ENCODE measurements around the gene PKMYT1. TPM values are rescaled to one million over a fixed set of nuclear protein-coding genes. Genes with fewer than 3 reads are reported as not detected.
A peak's percentile ranks its signal among the peaks of the same experiment; 100 is the strongest.

PKMYT1 gene
- total and polyA plus RNA-seq, 9 of the 15 experiments (the other 6 are each of a cell fraction or from before 2014, with no cell fraction given), result 8.7 to 201 (median 37.8) TPM

- TF ChIP-seq PTRF (tag; IDR thresholded peaks at IDR 0.05), result no peak
- no peak for TF ChIP-seq EWSR1 (IDR thresholded peaks at IDR 0.05; ENCODE audit: borderline replicate concordance, low read depth, partially characterized antibody)
- TF ChIP-seq SPI1 (IDR thresholded peaks at IDR 0.05; ENCODE audit: borderline replicate concordance, low read depth, low read length), result no peak
- TF ChIP-seq CREM (IDR thresholded peaks at IDR 0.05; ENCODE audit: low read depth), result peak; percentile 95
- TF ChIP-seq MAZ (CRISPR knock-in tag; conservative IDR thresholded peaks at IDR 0.05 in 1 of 2, IDR thresholded peaks at IDR 0.05 in 1 of 2), result peak in 1 of 2 experiments; percentile 23; a peak in 1 of 4 replicates
- TF ChIP-seq SP1 (CRISPR knock-in tag; IDR thresholded peaks at IDR 0.05), result peak; percentile 73; the same call in 1 of the 2 replicates
- no peak for TF ChIP-seq TCF15 (CRISPR knock-in tag; IDR thresholded peaks at IDR 0.05)
- TF ChIP-seq ZNF449 (CRISPR knock-in tag; IDR thresholded peaks at IDR 0.05), result no peak
- TF ChIP-seq FOS (IDR thresholded peaks at IDR 0.05; ENCODE audit: extremely low read depth, insufficient read length), result no peak
- no peak for TF ChIP-seq MYNN (IDR thresholded peaks at IDR 0.05)
- TF ChIP-seq MYNN (CRISPR knock-in tag; IDR thresholded peaks at IDR 0.05), result no peak
- TF ChIP-seq SMARCC2 (IDR thresholded peaks at IDR 0.05; ENCODE audit: low read depth), result 0 out of 2 replicates have a peak, but pooled peaks have one; percentile 37
- no peak for TF ChIP-seq RBM22 (IDR thresholded peaks at IDR 0.05; ENCODE audit: low read depth, low read length, poor library complexity, severe bottlenecking)
- TF ChIP-seq TBP (optimal IDR thresholded peaks at IDR 0.05; ENCODE audit: low read depth, low read length), result no peak
- TF ChIP-seq ARID3A (IDR thresholded peaks at IDR 0.05; ENCODE audit: borderline replicate concordance, low read depth, low read length), result peak; percentile 92; the same call in 1 of the 2 replicates
- TF ChIP-seq JUNB (CRISPR knock-in tag; conservative IDR thresholded peaks at IDR 0.05), result no peak
- no peak for TF ChIP-seq ZNF133 (CRISPR knock-in tag; IDR thresholded peaks at IDR 0.05)
- TF ChIP-seq EZH2 (IDR thresholded peaks at IDR 0.05; ENCODE audit: borderline replicate concordance, low read depth, low read length), result no peak
- TF ChIP-seq HINFP (tag; conservative IDR thresholded peaks at IDR 0.05; ENCODE audit: low read depth), result no peak
- no peak for TF ChIP-seq DMBX1 (CRISPR knock-in tag; IDR thresholded peaks at IDR 0.05; ENCODE audit: borderline replicate concordance)
- TF ChIP-seq FOXK2 (conservative IDR thresholded peaks at IDR 0.05 in 1 of 2, IDR thresholded peaks at IDR 0.05 in 1 of 2; ENCODE audit: low read depth in 2 of 2), result 0 out of 4 replicates have a peak, but pooled peaks have one; percentile 50 to 52
- no peak for TF ChIP-seq ETS2 (tag; IDR thresholded peaks at IDR 0.05; ENCODE audit: borderline replicate concordance, poor library complexity, severe bottlenecking)
Observed at GRCh38 chr16:2927010-2927646, 53.1 kb downstream of the PKMYT1 start (continued).
